Transverse colon (tissue), 3 donors: ENCODE data around the gene MAP4.

Source experiments
- POLR2A ChIP-seq: fragments of 450-650 bp; IDR thresholded peaks from one replicate; pipeline ENCODE4 v1.6.1; 2016; ENCODE audit warnings: antibody characterized with exemption, mild to moderate bottlenecking, moderate library complexity
- TF ChIP-seq, protein P1 (sequence below), 5 experiments: fragments of 200-600 bp in 3 of 5; fragments of 450-650 bp in 2 of 5; sonication (generic) in 3 of 5; IDR thresholded peaks; 1 replicate in 2 of 5; 2 replicates in 3 of 5; pipeline ENCODE4 v1.5.1; 2016 to 2017; ENCODE audit warnings: antibody characterized with exemption in 5 of 5, inconsistent platforms in 3 of 5, mild to moderate bottlenecking in 2 of 5, moderate library complexity in 1 of 5

DNA sequence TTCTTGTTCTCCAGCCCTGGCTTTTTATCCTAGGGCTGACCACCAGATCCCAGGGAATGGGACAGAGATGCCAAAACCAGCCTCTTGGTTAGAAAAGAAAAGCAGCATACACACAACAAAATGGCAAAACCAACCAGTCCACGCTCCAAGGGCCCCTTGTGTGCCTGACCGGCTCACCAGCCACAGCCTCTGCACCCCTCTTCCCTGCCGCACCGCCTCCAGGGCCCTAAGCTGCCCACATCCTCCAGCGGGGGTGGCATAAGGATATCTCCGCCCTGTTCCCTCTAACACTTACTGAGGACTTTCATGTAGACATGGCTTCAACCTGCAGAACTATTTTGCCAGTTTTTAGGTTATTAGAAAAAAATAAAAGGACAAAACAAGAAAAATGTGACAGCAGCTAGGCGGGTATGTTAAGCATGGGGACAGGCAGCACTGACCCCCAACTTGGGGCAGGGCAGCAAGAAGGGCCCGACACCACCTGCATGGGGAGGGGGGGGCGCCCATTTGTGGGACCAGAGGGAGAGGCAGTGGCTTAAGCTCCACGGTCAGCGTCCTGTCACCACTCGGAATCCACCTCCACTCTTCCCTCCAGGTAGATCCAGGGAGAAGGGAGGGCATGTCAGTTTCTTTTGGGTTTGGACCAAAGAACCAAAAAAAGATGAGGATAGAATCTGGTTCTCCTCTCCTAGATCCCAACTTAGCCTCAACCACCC lies 164.2 kb downstream of the MAP4 start:
- TF ChIP-seq, protein P1, sequence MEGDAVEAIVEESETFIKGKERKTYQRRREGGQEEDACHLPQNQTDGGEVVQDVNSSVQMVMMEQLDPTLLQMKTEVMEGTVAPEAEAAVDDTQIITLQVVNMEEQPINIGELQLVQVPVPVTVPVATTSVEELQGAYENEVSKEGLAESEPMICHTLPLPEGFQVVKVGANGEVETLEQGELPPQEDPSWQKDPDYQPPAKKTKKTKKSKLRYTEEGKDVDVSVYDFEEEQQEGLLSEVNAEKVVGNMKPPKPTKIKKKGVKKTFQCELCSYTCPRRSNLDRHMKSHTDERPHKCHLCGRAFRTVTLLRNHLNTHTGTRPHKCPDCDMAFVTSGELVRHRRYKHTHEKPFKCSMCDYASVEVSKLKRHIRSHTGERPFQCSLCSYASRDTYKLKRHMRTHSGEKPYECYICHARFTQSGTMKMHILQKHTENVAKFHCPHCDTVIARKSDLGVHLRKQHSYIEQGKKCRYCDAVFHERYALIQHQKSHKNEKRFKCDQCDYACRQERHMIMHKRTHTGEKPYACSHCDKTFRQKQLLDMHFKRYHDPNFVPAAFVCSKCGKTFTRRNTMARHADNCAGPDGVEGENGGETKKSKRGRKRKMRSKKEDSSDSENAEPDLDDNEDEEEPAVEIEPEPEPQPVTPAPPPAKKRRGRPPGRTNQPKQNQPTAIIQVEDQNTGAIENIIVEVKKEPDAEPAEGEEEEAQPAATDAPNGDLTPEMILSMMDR (IDR thresholded peaks at IDR 0.05), result no peak
- no peak for TF ChIP-seq POLR2A
